C4-2B (cell line): ENCODE results near the gene TMEM107.

Experiments
- CTCF ChIP-seq: fragments of 450-650 bp; conservative IDR thresholded peaks from 2 replicates; pipeline ENCODE4 v1.5.1; 2017; ENCODE audit warnings: mild to moderate bottlenecking
- ZFX ChIP-seq: fragments of 450-650 bp; IDR thresholded peaks from 2 replicates; pipeline ENCODE4 v1.6.1; 2017

- TF ChIP-seq CTCF (no peak), ZFX (no peak)
These were observed 25.0 kb downstream of the TMEM107 start for GRCh38 chr17:8151120-8151640.
